SU-DHL-6 (cell line): Measurements from ENCODE around the gene MIA2.

Experiments
- H2AFZ ChIP-seq: fragments of 200-600 bp; sonication (generic); 2 replicates; pipeline ENCODE4 v1.6.1; 2014; ENCODE audit warnings: low read depth, mild to moderate bottlenecking, moderate library complexity, mixed read lengths, antibody characterized with exemption, low read length; ENCODE audit not compliant: severe bottlenecking
- H3F3A ChIP-seq: fragments of 200-600 bp; shearing (Covaris generic); 2 replicates; pipeline ENCODE4 v1.6.0; 2016; ENCODE audit warnings: antibody characterized with exemption, mild to moderate bottlenecking; ENCODE audit not compliant: insufficient read depth
- H3K27ac ChIP-seq: fragments of 200-600 bp; sonication (generic); 2 replicates; pipeline ENCODE4 v1.5.1; 2016; ENCODE audit warnings: low read depth, mild to moderate bottlenecking, low read length, moderate library complexity, mixed read lengths
- H3K27me3 ChIP-seq: fragments of 200-600 bp; sonication (generic), shearing (Covaris generic); 2 replicates; pipeline ENCODE4 v1.6.0; 2014; ENCODE audit warnings: mild to moderate bottlenecking, low read length
- H3K36me3 ChIP-seq: fragments of 200-600 bp; sonication (generic); 2 replicates; pipeline ENCODE4 v1.6.1; 2014; ENCODE audit warnings: mild to moderate bottlenecking, low read length, mixed read lengths
- H3K4me2 ChIP-seq: fragments of 300-600, 200-600 bp; shearing (Covaris generic), sonication (generic); 2 replicates; pipeline ENCODE4 v1.6.0; 2014; ENCODE audit warnings: low read length, low read depth, mild to moderate bottlenecking; ENCODE audit not compliant: poor library complexity, severe bottlenecking
- H3K4me3 ChIP-seq: fragments of 200-600 bp; sonication (generic); 2 replicates; pipeline ENCODE4 v1.5.1; 2014; ENCODE audit warnings: antibody characterized with exemption, low read length, mild to moderate bottlenecking, mixed read lengths; ENCODE audit not compliant: insufficient read depth, poor library complexity, severe bottlenecking
- H3K79me2 ChIP-seq: fragments of 200-600 bp; sonication (generic); 2 replicates; pipeline ENCODE4 v1.6.1; 2014; ENCODE audit warnings: mild to moderate bottlenecking, low read length, moderate library complexity; ENCODE audit not compliant: insufficient read depth
- H3K9ac ChIP-seq: fragments of 200-600 bp; sonication (generic); 2 replicates; pipeline ENCODE4 v1.7.0; 2014; ENCODE audit warnings: mild to moderate bottlenecking, low read length
- H3K9me2 ChIP-seq: fragments of 200-600 bp; sonication (generic); replicated peaks from 2 replicates; pipeline ENCODE4 v1.6.1; 2014; ENCODE audit warnings: low read length; ENCODE audit not compliant: insufficient read depth
- H3K9me3 ChIP-seq: fragments of 200-600 bp; sonication (generic); 2 replicates; pipeline ENCODE4 v1.6.1; 2014; ENCODE audit warnings: low read length, mixed read lengths; ENCODE audit not compliant: insufficient read depth
- H4K20me1 ChIP-seq: fragments of 200-600 bp; sonication (generic); 2 replicates; pipeline ENCODE4 v1.6.1; 2014; ENCODE audit warnings: low read depth, mild to moderate bottlenecking, antibody characterized with exemption, low read length, moderate library complexity, mixed read lengths
- CTCF ChIP-seq: fragments of 200-600 bp; sonication (generic); IDR thresholded peaks from one replicate; pipeline ENCODE4 v1.5.1; 2017; ENCODE audit warnings: antibody characterized with exemption, mild to moderate bottlenecking, low read length, moderate library complexity; ENCODE audit not compliant: insufficient read depth, poor library complexity, severe bottlenecking
- EZH2phosphoT487 ChIP-seq: fragments of 200-600 bp; sonication (generic), shearing (Covaris generic); conservative IDR thresholded peaks from 2 replicates; pipeline ENCODE4 v1.6.1; 2018; ENCODE audit warnings: mild to moderate bottlenecking, antibody characterized with exemption, low read length, moderate library complexity, mixed read lengths

MIA2 gene

GRCh38 chr14:39376667-39377403 is 143.1 kb downstream of the MIA2 start:
- Histone ChIP-seq H3K9me3 (no peaks in the 10 kb centered on the region), H3K27me3 (no peaks in the 10 kb centered on the region), H3K9me2 (no peaks in the 10 kb centered on the region), H3K36me3 (no peaks in the 10 kb centered on the region), H3K27ac (no peak overlapping the region), H4K20me1 (no peaks in the 10 kb centered on the region), H3K4me3 (no peak overlapping the region), H3K79me2 (no peaks in the 10 kb centered on the region), H2AFZ (no peak overlapping the region), H3K4me2 (no peak overlapping the region), H3K9ac (no peak overlapping the region), H3F3A (no peaks in the 10 kb centered on the region)
- TF ChIP-seq CTCF = no peak
- no peak for TF ChIP-seq EZH2phosphoT487

GRCh38 chr14:39381366-39381765 is 147.7 kb downstream of the MIA2 start:
- Histone ChIP-seq H3F3A (no peaks in the 10 kb centered on the region), H3K4me3 (no peak overlapping the region), H3K4me2 (no peak overlapping the region), H4K20me1 (no peaks in the 10 kb centered on the region), H2AFZ (no peak overlapping the region), H3K27me3 (no peaks in the 10 kb centered on the region), H3K79me2 (no peaks in the 10 kb centered on the region), H3K9ac (no peak overlapping the region), H3K27ac (no peak overlapping the region), H3K36me3 (no peaks in the 10 kb centered on the region), H3K9me3 (no peaks in the 10 kb centered on the region), H3K9me2 (no peaks in the 10 kb centered on the region)
- TF ChIP-seq EZH2phosphoT487 (no peak), CTCF (no peak)

- TF ChIP-seq EZH2phosphoT487 (no peak), CTCF (no peak)
- Histone ChIP-seq H3F3A (no peaks in the 10 kb centered on the region), H3K9me3 (no peaks in the 10 kb centered on the region), H3K4me3 (no peak overlapping the region), H3K27me3 (no peaks in the 10 kb centered on the region), H3K9me2 (no peaks in the 10 kb centered on the region), H4K20me1 (no peaks in the 10 kb centered on the region), H3K4me2 (no peak overlapping the region), H3K36me3 (no peaks in the 10 kb centered on the region), H3K79me2 (no peaks in the 10 kb centered on the region), H2AFZ (no peak overlapping the region), H3K9ac (no peak overlapping the region), H3K27ac (no peak overlapping the region)
These were observed 148.7 kb downstream of the MIA2 start for GRCh38 chr14:39382463-39382862.
